ENCODE measurements around the gene ITGB4. TPM values are rescaled to one million over a fixed set of nuclear protein-coding genes. Genes with fewer than 3 reads are reported as not detected.

Gene ITGB4
- total and polyA plus RNA-seq, 9 of the 15 experiments (the other 6 are each of a cell fraction or from before 2014, with no cell fraction given): 0.05 to 2.8 (median 0.76) TPM; not detected in 3

- FAIRE-seq (no peak), DNase-seq (ENCODE audit: extremely low read depth in 1 of 4, low spot score in 3 of 4) (peak in 1 of 4 experiments; percentile 59), ATAC-seq (no peak)
- no peaks in the 10 kb centered on the region for H3K27me3 ChIP-seq (ENCODE audit: control insufficient read depth in 2 of 2, insufficient read depth in 2 of 2, low read length in 2 of 2)
- no peaks in the 10 kb centered on the region for H3K9me3 ChIP-seq (replicated peaks; ENCODE audit: control insufficient read depth, insufficient read depth, low read depth, low read length)
- peak overlapping the region in 1 of 2 experiments; percentile 100; a peak in 2 of 4 replicates for H3K9ac ChIP-seq (ENCODE audit: insufficient read depth in 1 of 2, low read depth in 2 of 2, low read length in 2 of 2)
- no peaks in the 10 kb centered on the region for H3K9me1 ChIP-seq (ENCODE audit: control insufficient read depth, insufficient read depth, low read length)
- POLR2A ChIA-PET: interaction anchor here (0.6 to 7.1 kb wide), 12 partner anchors 7 to 347 kb away, joined by 3 to 132 read pairs (median 4); partner anchors contain the start of gene WBP2
- intact Hi-C loops (cut with micrococcal nuclease) (loop anchor here (5.0 to 10.0 kb wide), 2 partner anchors 74 to 192 kb away; partner anchors contain the start of genes ACOX1, TEN1 and WBP2), in situ Hi-C loops (cut with MboI) (no loop called here)
- peak overlapping the region; percentile 88 for H3K4me2 ChIP-seq (ENCODE audit: insufficient read depth, low read length)
- H4K20me1 ChIP-seq (replicated peaks; ENCODE audit: control insufficient read depth, insufficient read depth, low read length): peaks cover 13% of the 10 kb centered on the region
- peaks cover 47% of the 10 kb centered on the region for H3K79me2 ChIP-seq (ENCODE audit: control insufficient read depth, insufficient read depth, low read length)
- peaks cover 20 to 39% of the 10 kb centered on the region in 2 experiments for H3K4me1 ChIP-seq (replicated peaks in 1 of 2; ENCODE audit: control insufficient read depth in 2 of 2, insufficient read depth in 2 of 2, low read length in 2 of 2)
- 10% methylated on average over 6 of the region's 6 CpGs for WGBS (ENCODE audit: insufficient coverage, low coverage, missing lambda C conversion rate)
- no TSS peak for BruUV-seq (replicated peaks)
- H3K4me3 ChIP-seq: no peak overlapping the region
- H2AFZ ChIP-seq (ENCODE audit: low read depth, low read length): peak overlapping the region; percentile 91
- CTCF ChIA-PET (ENCODE audit: low intra/inter-chr PET ratio): no interaction called here
- H3K36me3 ChIP-seq (ENCODE audit: control insufficient read depth, insufficient read depth, low read length): peaks cover 8% of the 10 kb centered on the region
- peak overlapping the region; percentile 100 for H3K27ac ChIP-seq (ENCODE audit: extremely low read depth, low read depth, low read length)
- no peak for TF ChIP-seq TCF7L2 (IDR thresholded peaks at IDR 0.05; ENCODE audit: low read depth, low read length)
- no peak for TF ChIP-seq ZBTB8A (IDR thresholded peaks at IDR 0.05; ENCODE audit: partially characterized antibody)
- no peak for TF ChIP-seq MLX (CRISPR knock-in tag; conservative IDR thresholded peaks at IDR 0.05)
- no peak for TF ChIP-seq PBX2 (CRISPR knock-in tag; IDR thresholded peaks at IDR 0.05; ENCODE audit: low read depth)
- TF ChIP-seq PBX2 (tag; conservative IDR thresholded peaks at IDR 0.05; ENCODE audit: low read depth): peak; percentile 41; the same call in 1 of the 2 replicates
- TF ChIP-seq XRCC4 (IDR thresholded peaks at IDR 0.05; ENCODE audit: extremely low read depth, insufficient read depth, insufficient read length): no peak
- 0 out of 2 replicates have a peak, but pooled peaks have one; percentile 17 for TF ChIP-seq E2F1 (CRISPR knock-in tag; IDR thresholded peaks at IDR 0.05)
- 0 out of 4 replicates have a peak, but pooled peaks of 1 of the 2 experiments have one; percentile 16 for TF ChIP-seq MAZ (CRISPR knock-in tag; conservative IDR thresholded peaks at IDR 0.05 in 1 of 2, IDR thresholded peaks at IDR 0.05 in 1 of 2)
- 0 out of 2 replicates have a peak, but pooled peaks have one; percentile 15 for TF ChIP-seq ZBTB9 (CRISPR knock-in tag; IDR thresholded peaks at IDR 0.05)
- 0 out of 2 replicates have a peak, but pooled peaks have one; percentile 11 for TF ChIP-seq NFRKB (IDR thresholded peaks at IDR 0.05; ENCODE audit: low read depth)
- no peak for TF ChIP-seq MAX (CRISPR knock-in tag; IDR thresholded peaks at IDR 0.05)
- TF ChIP-seq SMC3 (conservative IDR thresholded peaks at IDR 0.05; ENCODE audit: insufficient read depth, low read depth, low read length): no peak
Observed at GRCh38 chr17:75783069-75783783, 62.0 kb downstream of the ITGB4 start.

Measured in K562 (cell line).